Measurements from ENCODE around the gene USP1. TPM values are rescaled to one million over a fixed set of nuclear protein-coding genes. Genes with fewer than 3 reads are reported as not detected.

Gene USP1
- total RNA-seq, 4 donors from 2014 or later = 23.0 to 39.9 (median 33.7) TPM

GRCh38 chr1:62450301-62450700 is 13.5 kb downstream of the USP1 start:
- Histone ChIP-seq H3K27ac (no peak overlapping the region), H3K36me3 (peaks cover 0 to 100% of the 10 kb centered on the region in 2 donors), H3K27me3 (no peaks in the 10 kb centered on the region), H3K4me1 (peaks cover 0 to 6% (median 0%) of the 10 kb centered on the region in 3 donors), H3K4me3 (no peak overlapping the region), H3K9me3 (no peaks in the 10 kb centered on the region)
- ATAC-seq = no peak
- no peak for TF ChIP-seq EP300 (IDR thresholded peaks at IDR 0.05)
- TF ChIP-seq POLR2AphosphoS5 (IDR thresholded peaks at IDR 0.05) = no peak
- TF ChIP-seq CTCF (IDR thresholded peaks at IDR 0.05) = no peak
- TF ChIP-seq POLR2A (IDR thresholded peaks at IDR 0.05) = no peak
- 84 to 90% methylated on average over 2 of the region's 2 CpGs for WGBS, 2 donors (ENCODE audit: low coverage in 1 of 2)

GRCh38 chr1:62452951-62453350 is 16.1 kb downstream of the USP1 start:
- H3K4me1 ChIP-seq = peaks cover 0 to 5% (median 0%) of the 10 kb centered on the region in 3 donors
- no peak overlapping the region for H3K4me3 ChIP-seq
- no peaks in the 10 kb centered on the region for H3K9me3 ChIP-seq
- no peaks in the 10 kb centered on the region for H3K27me3 ChIP-seq
- no peak for TF ChIP-seq POLR2AphosphoS5 (IDR thresholded peaks at IDR 0.05)
- no peak for TF ChIP-seq CTCF (IDR thresholded peaks at IDR 0.05)
- TF ChIP-seq POLR2A (IDR thresholded peaks at IDR 0.05) = no peak
- TF ChIP-seq EP300 (IDR thresholded peaks at IDR 0.05) = no peak
- H3K27ac ChIP-seq = no peak overlapping the region
- WGBS, 2 donors (ENCODE audit: low coverage in 1 of 2) = 86 to 100% methylated on average over 1 of the region's 1 CpG
- no peak for ATAC-seq
- peaks cover 0 to 96% of the 10 kb centered on the region in 2 donors for H3K36me3 ChIP-seq

- 45% methylated on average over 6 of the region's 7 CpGs; no CpG with 5 or more reads in 1 of the 2 donors for WGBS, 2 donors (ENCODE audit: low coverage in 1 of 2)
- no peak for TF ChIP-seq POLR2A (IDR thresholded peaks at IDR 0.05)
- TF ChIP-seq POLR2AphosphoS5 (IDR thresholded peaks at IDR 0.05) = no peak
- TF ChIP-seq CTCF (IDR thresholded peaks at IDR 0.05) = no peak
- no peak for TF ChIP-seq EP300 (IDR thresholded peaks at IDR 0.05)
- Histone ChIP-seq H3K36me3 (peaks cover 0 to 60% of the 10 kb centered on the region in 2 donors), H3K4me3 (no peak overlapping the region), H3K27ac (no peak overlapping the region), H3K9me3 (no peaks in the 10 kb centered on the region), H3K4me1 (peaks cover 0 to 5% (median 0%) of the 10 kb centered on the region in 3 donors), H3K27me3 (no peaks in the 10 kb centered on the region)
- ATAC-seq = no peak
Measured at GRCh38 chr1:62457955-62458354, 21.1 kb downstream of the USP1 start.

- no peak overlapping the region for H3K4me3 ChIP-seq
- 93 to 96% methylated on average over 3 of the region's 3 CpGs for WGBS, 2 donors (ENCODE audit: low coverage in 1 of 2)
- no peaks in the 10 kb centered on the region for H3K4me1 ChIP-seq
- H3K27me3 ChIP-seq = no peaks in the 10 kb centered on the region
- H3K36me3 ChIP-seq = peaks cover 0 to 62% of the 10 kb centered on the region in 2 donors
- TF ChIP-seq POLR2A (IDR thresholded peaks at IDR 0.05) (no peak), EP300 (IDR thresholded peaks at IDR 0.05) (no peak), CTCF (IDR thresholded peaks at IDR 0.05) (no peak)
- ATAC-seq = no peak
- no peak overlapping the region for H3K27ac ChIP-seq
- H3K9me3 ChIP-seq = no peaks in the 10 kb centered on the region
Measured at GRCh38 chr1:62462370-62462769, 25.5 kb downstream of the USP1 start.

GRCh38 chr1:62467092-62467491 is 30.2 kb downstream of the USP1 start:
- Histone ChIP-seq H3K9me3 (peaks cover 0 to 21% (median 0%) of the 10 kb centered on the region in 3 donors), H3K36me3 (peaks cover 0 to 94% of the 10 kb centered on the region in 2 donors)
- TF ChIP-seq EP300 (IDR thresholded peaks at IDR 0.05) = no peak
- TF ChIP-seq CTCF (IDR thresholded peaks at IDR 0.05) = no peak
- no peak for TF ChIP-seq POLR2A (IDR thresholded peaks at IDR 0.05)
- TF ChIP-seq POLR2AphosphoS5 (IDR thresholded peaks at IDR 0.05) = no peak

More at GRCh38 chr1:62467092-62467491, 30.2 kb downstream of the USP1 start:
- ATAC-seq = no peak
- H3K4me1 ChIP-seq = no peaks in the 10 kb centered on the region
- no peak overlapping the region for H3K4me3 ChIP-seq
- no peaks in the 10 kb centered on the region for H3K27me3 ChIP-seq
- no peak overlapping the region for H3K27ac ChIP-seq

Measured in gastroesophageal sphincter (tissue), 4 donors.